WTC11 (cell line): ENCODE measurements around the gene OTOGL. TPM values are rescaled to one million over a fixed set of nuclear protein-coding genes. Genes with fewer than 3 reads are reported as not detected.

Experiments
- ATAC-seq: fragments of 200-7000 bp; cut with Tn5 transposase; 2 replicates; pipeline ENCODE4 v1.10.0; 2021; ENCODE audit warnings: mild to moderate bottlenecking, moderate library complexity
- CTCF ChIA-PET: fragments of 300-600 bp; sonication (Branson Sonifier 250); formaldehyde crosslinking; loops from one replicate; lab custom pipeline; 2021; ENCODE audit warnings: antibody characterized with exemption; lab: Charles Lee
- POLR2A ChIA-PET: fragments of 350-600 bp; sonication (Branson Sonifier 250); formaldehyde crosslinking; loops from one replicate; lab custom pipeline; 2021; ENCODE audit warnings: antibody characterized with exemption; lab: Charles Lee
- DNase-seq: peaks from one replicate; pipeline ENCODE4 v3.0.0; 2021; ENCODE audit warnings: low spot score
- H3K27ac Mint-ChIP-seq: 2 replicates; pipeline ENCODE4 v1.8.0; 2021; ENCODE audit warnings: mixed read lengths
- H3K27me3 Mint-ChIP-seq: 2 replicates; pipeline ENCODE4 v1.8.0; 2021; ENCODE audit warnings: low read depth, mild to moderate bottlenecking, moderate library complexity, mixed read lengths
- H3K36me3 Mint-ChIP-seq: 2 replicates; pipeline ENCODE4 v1.8.0; 2021; ENCODE audit warnings: mixed read lengths
- H3K4me1 Mint-ChIP-seq: 2 replicates; pipeline ENCODE4 v1.8.0; 2022; ENCODE audit warnings: mixed read lengths
- H3K4me3 Mint-ChIP-seq: 2 replicates; pipeline ENCODE4 v1.8.0; 2021; ENCODE audit warnings: mild to moderate bottlenecking, moderate library complexity, mixed read lengths
- H3K9me3 Mint-ChIP-seq: 2 replicates; pipeline ENCODE4 v1.8.0; 2021; ENCODE audit warnings: mixed read lengths
- AFF4 ChIP-seq: sonication (generic); formaldehyde crosslinking; IDR thresholded peaks from 2 replicates; pipeline ENCODE4 v1.8.1; 2023; ENCODE audit warnings: mild to moderate bottlenecking, missing genetic modification reagents, borderline replicate concordance
- ATF1 ChIP-seq: sonication (generic); formaldehyde crosslinking; IDR thresholded peaks from 2 replicates; pipeline ENCODE4 v1.8.1; 2023; ENCODE audit warnings: mild to moderate bottlenecking, moderate library complexity, missing genetic modification reagents
- ATF2 ChIP-seq: sonication (generic); formaldehyde crosslinking; IDR thresholded peaks from 2 replicates; pipeline ENCODE4 v1.8.1; 2022; ENCODE audit warnings: low read depth, missing genetic modification reagents, borderline replicate concordance
- CBFB ChIP-seq: sonication (generic); formaldehyde crosslinking; IDR thresholded peaks from 2 replicates; pipeline ENCODE4 v1.8.1; 2022; ENCODE audit warnings: mild to moderate bottlenecking, low read depth, missing genetic modification reagents
- CREM ChIP-seq: sonication (generic); formaldehyde crosslinking; IDR thresholded peaks from 2 replicates; pipeline ENCODE4 v1.8.1; 2022; ENCODE audit warnings: mild to moderate bottlenecking, missing genetic modification reagents, moderate library complexity
- E2F1 ChIP-seq: sonication (generic); formaldehyde crosslinking; IDR thresholded peaks from 2 replicates; pipeline ENCODE4 v1.8.0; 2022; ENCODE audit warnings: mild to moderate bottlenecking, missing genetic modification reagents
- ELF4 ChIP-seq: sonication (generic); formaldehyde crosslinking; IDR thresholded peaks from 2 replicates; pipeline ENCODE4 v1.8.1; 2022; ENCODE audit warnings: low read depth, mild to moderate bottlenecking, moderate library complexity, missing genetic modification reagents
- EMX1 ChIP-seq: fragments of 250-450 bp; sonication (Bioruptor Pico); IDR thresholded peaks from 2 replicates; pipeline ENCODE4 v1.8.0; 2021; ENCODE audit warnings: mild to moderate bottlenecking
- ERG ChIP-seq: fragments of 250-450 bp; sonication (Bioruptor Pico); IDR thresholded peaks from 2 replicates; pipeline ENCODE4 v1.8.0; 2021; ENCODE audit warnings: mild to moderate bottlenecking
- FOXJ3 ChIP-seq: sonication (generic); formaldehyde crosslinking; IDR thresholded peaks from 2 replicates; pipeline ENCODE4 v1.9.0; 2021; ENCODE audit warnings: missing genetic modification reagents, mild to moderate bottlenecking, borderline replicate concordance
- FOXP4 ChIP-seq: sonication (generic); formaldehyde crosslinking; IDR thresholded peaks from 2 replicates; pipeline ENCODE4 v1.8.0; 2022; ENCODE audit warnings: mild to moderate bottlenecking, missing genetic modification reagents
- HMGA2 ChIP-seq: fragments of 250-450 bp; sonication (Bioruptor Pico); IDR thresholded peaks from 2 replicates; pipeline ENCODE4 v1.4.0; 2021; ENCODE audit warnings: mild to moderate bottlenecking, moderate library complexity
- MYBL2 ChIP-seq: sonication (generic); formaldehyde crosslinking; IDR thresholded peaks from 2 replicates; pipeline ENCODE4 v1.8.1; 2023; ENCODE audit warnings: mild to moderate bottlenecking, moderate library complexity, missing genetic modification reagents
- NR3C1 ChIP-seq: sonication (generic); formaldehyde crosslinking; conservative IDR thresholded peaks from 2 replicates; pipeline ENCODE4 v1.8.1; 2023; ENCODE audit warnings: low read depth, mild to moderate bottlenecking, missing genetic modification reagents
- ZNF232 ChIP-seq: sonication (generic); formaldehyde crosslinking; IDR thresholded peaks from 2 replicates; pipeline ENCODE4 v1.8.0; 2022; ENCODE audit warnings: mild to moderate bottlenecking, missing genetic modification reagents
- ZNF263 ChIP-seq: sonication (generic); formaldehyde crosslinking; IDR thresholded peaks from 2 replicates; pipeline ENCODE4 v1.8.1; 2022; ENCODE audit warnings: low read depth, mild to moderate bottlenecking, moderate library complexity, missing genetic modification reagents
- ZNF425 ChIP-seq: fragments of 250-450 bp; sonication (Bioruptor Pico); conservative IDR thresholded peaks from 2 replicates; pipeline ENCODE4 v1.9.0; 2021; ENCODE audit warnings: mild to moderate bottlenecking
- total RNA-seq: library from RNA; stranded (reverse); gene quantifications from 3 replicates; pipeline ENCODE4 v1.2.3, GENCODE V29; 2021

The OTOGL gene
- total RNA-seq, 1 experiment from 2014 or later = 0.55 TPM

- H3K9me3 Mint-ChIP-seq = no peaks in the 10 kb centered on the region
- no peak for ATAC-seq
- TF ChIP-seq ELF4 (CRISPR knock-in tag) (no peak), ATF1 (CRISPR knock-in tag) (no peak), EMX1 (no peak), MYBL2 (CRISPR knock-in tag) (no peak), ZNF425 (CRISPR knock-in tag) (no peak), ERG (CRISPR knock-in tag) (no peak), NR3C1 (CRISPR knock-in tag) (no peak), CBFB (CRISPR knock-in tag) (no peak), FOXP4 (CRISPR knock-in tag) (no peak), HMGA2 (CRISPR knock-in tag) (no peak), ZNF232 (no peak), ZNF263 (CRISPR knock-in tag) (no peak), AFF4 (CRISPR knock-in tag) (no peak), E2F1 (no peak), FOXJ3 (CRISPR knock-in tag) (no peak), ATF2 (CRISPR knock-in tag) (no peak), CREM (CRISPR knock-in tag) (no peak)
- TF ChIP-seq, all 79 proteins: peak for 0
- POLR2A ChIA-PET = no interaction called here
- Mint-ChIP-seq H3K27me3 (no peaks in the 10 kb centered on the region), H3K4me3 (no peak overlapping the region), H3K36me3 (no peaks in the 10 kb centered on the region), H3K4me1 (peaks cover 12% of the 10 kb centered on the region), H3K27ac (no peak overlapping the region)
- DNase-seq = no peak
- CTCF ChIA-PET = no interaction called here
Measured at GRCh38 chr12:80184926-80185325, 85.6 kb downstream of the OTOGL start.
